Peyer's patch (tissue), 4 donors: Measurements from ENCODE around the gene SPNS1.

Source experiments
- CTCF ChIP-seq, 6 experiments: fragments of 450-650 bp in 4 of 6; fragments of 200-600 bp in 2 of 6; sonication (generic) in 1 of 6; IDR thresholded peaks; one replicate each; pipeline ENCODE4 v1.5.1; 2017 to 2019; ENCODE audit warnings: antibody characterized with exemption in 6 of 6, mild to moderate bottlenecking in 3 of 6, moderate library complexity in 1 of 6
- POLR2A ChIP-seq, 2 donors: fragments of 450-650 bp; IDR thresholded peaks; one replicate each; pipeline ENCODE4 v1.5.1; 2017; ENCODE audit warnings: antibody characterized with exemption in 2 of 2, mild to moderate bottlenecking in 2 of 2, moderate library complexity in 2 of 2

- TF ChIP-seq CTCF (IDR thresholded peaks at IDR 0.05) (no peak), POLR2A (IDR thresholded peaks at IDR 0.05) (no peak)
These were observed 37.8 kb upstream of the SPNS1 start for GRCh38 chr16:28936784-28937155.
